HG02973 (cell line): ENCODE data around the gene MAPRE3.
"Not testable (repeated sequence)": the region's sequence is repeated elsewhere in the genome, so short reads cannot be mapped to it uniquely, and the experiment has no call there.

ENCODE experiments used
- ATAC-seq: cut with Tn5 transposase; IDR thresholded peaks from one replicate; pipeline ENCODE4 v1.9.1; 2021; ENCODE audit warnings: moderate library complexity; ENCODE audit not compliant: unreplicated experiment

Gene MAPRE3

GRCh38 chr2:27065128-27065527 is 94.7 kb downstream of the MAPRE3 start:
- no peak for ATAC-seq

- no peak for ATAC-seq
Observed at GRCh38 chr2:27067385-27067784, 96.9 kb downstream of the MAPRE3 start.

- ATAC-seq: no peak
Observed at GRCh38 chr2:27069436-27069835, 99.0 kb downstream of the MAPRE3 start.

DNA sequence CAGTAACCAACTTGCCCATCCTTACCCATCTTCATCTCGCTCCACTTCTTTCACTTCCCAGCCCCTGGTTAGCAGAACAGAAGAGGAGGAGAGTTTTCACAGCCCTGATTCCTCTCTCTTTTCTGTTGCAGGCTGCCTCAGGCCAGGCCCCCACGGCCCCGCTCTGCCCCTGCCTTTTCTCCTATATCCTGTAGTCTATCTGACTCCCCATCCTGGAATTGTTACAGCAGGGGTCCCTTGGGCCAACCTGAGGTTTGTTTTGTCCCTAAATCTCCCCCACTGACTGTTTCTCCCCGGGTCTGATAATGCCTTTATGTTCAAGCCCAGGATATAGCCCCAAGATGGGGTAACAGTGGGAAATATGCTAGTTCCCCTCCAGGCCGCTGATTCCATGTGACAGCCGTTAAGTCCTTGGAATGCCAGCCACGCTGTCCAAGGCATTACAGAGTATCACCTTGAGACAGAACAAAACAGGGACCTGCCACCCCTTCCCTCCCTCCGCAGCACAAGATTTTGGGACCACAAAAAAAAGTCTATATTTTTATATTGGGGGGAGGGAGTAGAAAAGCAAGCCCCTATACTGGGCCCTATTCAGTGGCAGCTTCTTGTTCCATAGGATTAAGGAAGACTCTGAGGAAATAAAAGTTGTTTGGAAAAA is 99.7 kb downstream of the MAPRE3 start:
- no peak for ATAC-seq

GRCh38 chr2:27070653-27071276 is 100.3 kb downstream of the MAPRE3 start:
- ATAC-seq: no peak

DNA sequence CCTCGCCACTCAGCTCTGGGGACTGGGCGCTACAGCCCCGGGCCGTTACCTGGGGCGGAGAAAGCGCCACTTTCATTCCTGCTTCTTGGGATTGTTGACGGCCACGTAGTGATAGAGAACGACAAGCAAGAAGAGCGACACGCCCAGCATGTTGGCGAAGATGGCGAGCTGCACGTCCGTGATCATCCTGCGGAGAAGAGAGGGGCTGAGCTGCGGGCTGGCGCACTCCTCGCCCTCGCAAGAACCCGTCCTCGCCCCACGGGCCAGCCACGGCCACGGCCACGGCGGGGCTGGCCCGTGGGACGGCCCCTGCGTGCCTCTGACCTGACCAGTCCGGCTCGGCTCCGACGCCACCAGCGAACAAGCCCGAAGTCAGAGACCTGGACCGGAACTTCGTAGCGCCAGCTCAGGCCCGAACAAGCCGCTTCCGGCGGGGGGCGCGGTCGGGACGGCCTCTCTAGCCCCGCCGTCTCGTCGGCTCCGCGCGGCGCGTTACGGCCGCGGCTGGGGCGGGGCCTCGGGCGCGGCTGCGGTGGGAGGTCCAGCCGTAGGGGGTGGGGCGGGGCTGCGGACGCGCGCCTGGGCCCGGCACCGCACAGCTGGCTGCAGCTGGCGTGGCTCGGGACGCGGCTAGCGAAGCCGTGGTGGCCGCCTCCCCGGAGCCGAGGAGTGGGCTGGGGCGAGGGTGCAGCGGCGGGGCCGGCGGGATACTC is 101.0 kb downstream of the MAPRE3 start, which contains the start of gene OST4:
Gene OST4, minus strand, starts transcription at position 378 of the 713 bp plus-strand sequence.
- ATAC-seq: peak; percentile 78

- peak; percentile 16 for ATAC-seq
Observed at GRCh38 chr2:27071990-27072830, 101.8 kb downstream of the MAPRE3 start.

DNA sequence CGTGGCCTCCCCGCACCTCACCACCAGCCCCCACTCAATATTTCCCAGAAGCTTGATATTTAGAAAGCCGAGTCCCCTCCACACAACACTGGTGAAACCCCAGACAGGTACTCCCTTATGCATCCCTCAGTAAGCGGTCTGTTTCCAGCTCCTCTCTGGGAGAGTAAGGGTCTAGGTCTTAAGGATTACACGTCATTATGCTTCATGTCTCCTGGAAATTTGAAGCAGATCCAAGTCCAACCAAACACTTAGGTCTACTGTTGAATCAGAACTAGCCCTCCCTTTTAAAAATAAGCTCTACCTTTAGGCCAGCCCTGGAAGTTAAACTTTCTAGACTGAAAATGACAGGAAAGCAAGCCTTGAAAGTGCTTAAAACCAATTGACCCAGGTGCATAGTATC is 102.5 kb downstream of the MAPRE3 start:
- ATAC-seq: no peak

DNA sequence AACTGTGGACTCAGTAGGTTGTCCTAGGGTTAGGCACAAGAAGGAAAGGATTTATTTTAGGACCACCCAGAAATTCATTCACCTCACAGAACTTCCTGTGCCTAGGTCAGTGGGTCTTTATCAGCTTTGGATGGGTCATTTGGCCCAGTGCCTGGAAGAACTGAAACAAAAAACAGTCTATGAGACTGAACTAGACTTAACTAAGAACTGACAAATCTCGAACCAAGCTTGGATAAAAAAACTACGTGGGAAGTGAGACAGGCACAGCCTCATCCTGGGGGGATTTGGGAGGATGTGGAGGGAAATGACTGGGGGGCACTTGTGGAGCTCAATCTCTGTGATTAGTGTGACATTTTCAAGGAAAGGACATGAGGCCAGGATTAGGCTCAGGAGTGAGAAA is 103.3 kb downstream of the MAPRE3 start:
- ATAC-seq: no peak

- no peak for ATAC-seq
Observed at GRCh38 chr2:27074738-27075565, 104.5 kb downstream of the MAPRE3 start.

DNA sequence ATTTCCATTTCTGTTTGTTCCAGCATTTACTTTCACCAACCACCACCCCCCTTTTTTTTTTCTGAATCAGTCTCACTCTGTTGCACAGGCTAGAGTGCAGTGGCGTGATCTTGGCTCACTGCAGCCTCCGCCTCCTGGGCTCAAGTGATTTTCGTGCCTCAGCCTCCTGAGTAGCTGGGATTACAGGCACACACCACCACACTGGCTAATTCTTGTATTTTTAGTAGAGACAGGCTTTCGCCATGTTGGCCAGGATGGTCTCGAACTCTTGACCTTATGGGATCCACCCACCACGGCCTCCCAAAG is 105.1 kb downstream of the MAPRE3 start:
- ATAC-seq: not testable (repeated sequence)

DNA sequence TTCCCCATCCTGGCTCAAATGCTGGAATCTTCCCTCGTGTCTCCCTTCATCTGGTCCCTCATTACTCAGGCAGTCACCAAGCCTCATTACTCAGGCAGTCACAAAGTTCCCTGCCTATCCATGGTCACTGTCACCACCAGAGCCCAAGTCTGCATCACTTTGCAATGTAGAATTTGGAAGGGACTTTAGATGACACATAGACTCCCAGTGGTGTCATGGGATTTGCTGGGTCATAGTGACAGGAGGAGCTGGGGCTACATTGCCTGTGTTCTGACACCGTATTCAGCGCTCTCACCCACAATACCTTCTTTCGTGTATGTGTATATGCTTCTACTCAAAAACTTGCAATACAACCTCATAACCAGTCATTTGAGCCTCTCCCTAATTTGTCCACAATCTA is 105.9 kb downstream of the MAPRE3 start:
- ATAC-seq: no peak
